A673 (cell line): Measurements from ENCODE around the gene GBE1. TPM values are rescaled to one million over a fixed set of nuclear protein-coding genes. Genes with fewer than 3 reads are reported as not detected.

Source experiments
- BruUV-seq: library from RNA; stranded (reverse); fragments of 400-500 nt; replicated peaks from 2 replicates; lab custom pipeline; 2021; lab: Mats Ljungman, UMichigan
- CTCF ChIA-PET: fragments of 300-600 bp; sonication (Branson Sonifier 250); formaldehyde crosslinking; loops from one replicate; lab custom pipeline; 2022; ENCODE audit warnings: antibody characterized with exemption; lab: Charles Lee
- POLR2A ChIA-PET: fragments of 300-600 bp; sonication (Branson Sonifier 250); formaldehyde crosslinking; loops from one replicate; lab custom pipeline; 2022; ENCODE audit warnings: antibody characterized with exemption; ENCODE audit not compliant: low non-redundant PET; lab: Charles Lee
- DNase-seq: peaks from one replicate; pipeline ENCODE4 v3.0.0-alpha.2; 2015; ENCODE audit warnings: low spot score
- H3K27ac ChIP-seq: fragments of 200-600 bp; sonication (generic); 2 replicates; pipeline ENCODE4 v1.5.1; 2016; ENCODE audit warnings: mixed run types, low read depth, mild to moderate bottlenecking, mixed read lengths, antibody characterized with exemption, low read length; ENCODE audit not compliant: poor library complexity, severe bottlenecking
- H3K27me3 ChIP-seq: fragments of 200-600 bp; sonication (generic); replicated peaks from 2 replicates; pipeline ENCODE4 v1.6.1; 2017; ENCODE audit warnings: mixed run types, low read depth, mild to moderate bottlenecking, mixed read lengths, antibody characterized with exemption, low read length; ENCODE audit not compliant: insufficient read depth, poor library complexity
- H3K36me3 ChIP-seq: fragments of 200-600 bp; sonication (generic); 2 replicates; pipeline ENCODE4 v1.6.1; 2016; ENCODE audit warnings: mixed run types, mild to moderate bottlenecking, mixed read lengths, antibody characterized with exemption, low read length; ENCODE audit not compliant: insufficient read depth, poor library complexity, severe bottlenecking
- H3K4me1 ChIP-seq: fragments of 200-600 bp; sonication (generic); 2 replicates; pipeline ENCODE4 v1.6.1; 2017; ENCODE audit warnings: mixed run types, mild to moderate bottlenecking, mixed read lengths, antibody characterized with exemption, low read length; ENCODE audit not compliant: insufficient read depth, poor library complexity, severe bottlenecking
- H3K4me3 ChIP-seq: fragments of 200-600 bp; sonication (generic); 2 replicates; pipeline ENCODE4 v1.5.1; 2016; ENCODE audit warnings: low read depth, mixed run types, mild to moderate bottlenecking, mixed read lengths, low read length; ENCODE audit not compliant: poor library complexity, severe bottlenecking
- H3K9me3 ChIP-seq: fragments of 200-600 bp; sonication (generic); 2 replicates; pipeline ENCODE4 v1.6.1; 2016; ENCODE audit warnings: mixed run types, low read depth, mild to moderate bottlenecking, mixed read lengths, antibody characterized with exemption, low read length; ENCODE audit not compliant: poor library complexity, severe bottlenecking
- CTCF ChIP-seq: fragments of 300-800, 200-600 bp; sonication (generic); conservative IDR thresholded peaks from 2 replicates; pipeline ENCODE4 v1.5.1; 2017; ENCODE audit warnings: low read depth, mild to moderate bottlenecking, antibody characterized with exemption, low read length, moderate library complexity, mixed read lengths
- EZH2 ChIP-seq: fragments of 200-600 bp; sonication (generic); IDR thresholded peaks from 2 replicates; pipeline ENCODE4 v1.6.1; 2017; ENCODE audit warnings: borderline replicate concordance, low read depth, mild to moderate bottlenecking, mixed read lengths, antibody characterized with exemption, low read length; ENCODE audit not compliant: poor library complexity, severe bottlenecking
- intact Hi-C: fragments of 100-400 bp; cut with micrococcal nuclease; formaldehyde crosslinking; loops from one replicate; pipeline ENCODE4 v1.10.0; 2022; ENCODE audit not compliant: unreplicated experiment
- total RNA-seq: library from RNA; stranded (reverse); gene quantifications from 2 replicates; pipeline ENCODE4 v1.2.3, GENCODE V29; 2021

Gene GBE1
- total RNA-seq, 1 experiment from 2014 or later, result 8.2 TPM

GRCh38 chr3:81764002-81764401 is 2.6 kb upstream of the GBE1 start:
- BruUV-seq, result no TSS peak
- no peak overlapping the region for H3K4me3 ChIP-seq
- H3K9me3 ChIP-seq, result no peaks in the 10 kb centered on the region
- intact Hi-C loops, result loop anchor here (5.0 kb wide), 1 partner anchor 87 kb away; no protein-coding TSS in a partner anchor
- DNase-seq, result no peak
- H3K27ac ChIP-seq, result no peak overlapping the region
- CTCF ChIA-PET, result no interaction called here
- no peaks in the 10 kb centered on the region for H3K27me3 ChIP-seq
- TF ChIP-seq CTCF (no peak), EZH2 (no peak)
- POLR2A ChIA-PET, result no interaction called here
- no peaks in the 10 kb centered on the region for H3K36me3 ChIP-seq
- peaks cover 7% of the 10 kb centered on the region for H3K4me1 ChIP-seq

GRCh38 chr3:81763001-81763400 is 1.6 kb upstream of the GBE1 start:
- BruUV-seq, result no TSS peak
- Histone ChIP-seq H3K27ac (no peak overlapping the region), H3K4me1 (peaks cover 7% of the 10 kb centered on the region), H3K4me3 (no peak overlapping the region), H3K27me3 (no peaks in the 10 kb centered on the region), H3K36me3 (no peaks in the 10 kb centered on the region), H3K9me3 (no peaks in the 10 kb centered on the region)
- CTCF ChIA-PET, result no interaction called here
- POLR2A ChIA-PET, result no interaction called here
- TF ChIP-seq EZH2, result no peak
- TF ChIP-seq CTCF, result no peak
- intact Hi-C loops, result loop anchor here (5.0 kb wide), 1 partner anchor 86 kb away; no protein-coding TSS in a partner anchor
- DNase-seq, result no peak

GRCh38 chr3:81761904-81762580 is 597 bp upstream of the GBE1 start:
- Histone ChIP-seq H3K27ac (peak overlapping the region; percentile 95), H3K36me3 (no peaks in the 10 kb centered on the region), H3K4me3 (peak overlapping the region; percentile 72), H3K27me3 (no peaks in the 10 kb centered on the region), H3K9me3 (no peaks in the 10 kb centered on the region), H3K4me1 (peaks cover 7% of the 10 kb centered on the region)
- BruUV-seq, result no TSS peak
- TF ChIP-seq CTCF (no peak), EZH2 (no peak)
- DNase-seq, result no peak
- intact Hi-C loops, result loop anchor here (5.0 kb wide), 1 partner anchor 85 kb away; no protein-coding TSS in a partner anchor
- ChIA-PET CTCF (no interaction called here), POLR2A (no interaction called here)
